ENCODE data around the gene SCUBE3. TPM values are rescaled to one million over a fixed set of nuclear protein-coding genes. Genes with fewer than 3 reads are reported as not detected.

SCUBE3 gene
- total and polyA plus RNA-seq, 2 of the 4 experiments (the other 2 are of a cell fraction), result 19.9 to 45.5 TPM

- Histone ChIP-seq H3K4ac (ENCODE audit: low read depth, low read length) (no peak overlapping the region), H3K14ac (replicated peaks; ENCODE audit: low read depth, low read length) (no peak overlapping the region), H3K56ac (ENCODE audit: extremely low read depth, insufficient read depth, low read length) (no peak overlapping the region), H4K91ac (ENCODE audit: insufficient read depth, low read depth, low read length) (no peak overlapping the region), H3K18ac (ENCODE audit: low read depth, low read length) (no peak overlapping the region), H4K8ac (ENCODE audit: low read depth in 2 of 2, low read length in 2 of 2) (no peak overlapping the region), H2AK9ac (replicated peaks; ENCODE audit: low read depth, low read length, poor library complexity) (no peak overlapping the region), H4K5ac (ENCODE audit: low read depth, low read length) (no peak overlapping the region), H3K4me2 (ENCODE audit: low read depth, low read length) (no peak overlapping the region), H2BK20ac (ENCODE audit: low read depth, low read length) (no peak overlapping the region), H2BK5ac (ENCODE audit: low read depth, low read length, poor library complexity, severe bottlenecking) (no peak overlapping the region), H3K4me1 (ENCODE audit: control insufficient read depth, insufficient read depth, low read length) (peaks cover 4% of the 10 kb centered on the region; the same call in 1 of the 2 replicates), H3K27ac (ENCODE audit: insufficient read depth, low read length) (no peak overlapping the region), H3K9me1 (ENCODE audit: insufficient read depth, low read length) (peaks cover 4% of the 10 kb centered on the region; the same call in 1 of the 2 replicates), H2BK15ac (ENCODE audit: low read depth, low read length) (no peak overlapping the region), H3K79me1 (ENCODE audit: low read depth in 1 of 2, low read length in 2 of 2) (no peaks in the 10 kb centered on the region), H3K9ac (ENCODE audit: low read depth, low read length) (no peak overlapping the region), H3K23ac (ENCODE audit: low read depth, low read length) (no peak overlapping the region), H3K36me3 (ENCODE audit: control insufficient read depth, insufficient read depth, low read length) (peaks cover 57% of the 10 kb centered on the region), H2AK5ac (ENCODE audit: low read depth, low read length) (no peak overlapping the region), H2AFZ (replicated peaks; ENCODE audit: low read length, poor library complexity) (no peak overlapping the region), H3K27me3 (ENCODE audit: control insufficient read depth, insufficient read depth, low read length) (no peaks in the 10 kb centered on the region), H4K20me1 (ENCODE audit: insufficient read depth, low read length) (no peaks in the 10 kb centered on the region), H2BK120ac (ENCODE audit: low read depth, low read length) (no peak overlapping the region), H3K9me3 (ENCODE audit: control insufficient read depth, insufficient read depth, low read length) (no peaks in the 10 kb centered on the region), H3K4me3 (ENCODE audit: insufficient read depth, low read depth, low read length) (no peak overlapping the region)
- ChIA-PET POLR2A (ENCODE audit: unreplicated experiment) (no interaction called here), CTCF (interaction anchor here (1.2 to 1.3 kb wide), 2 partner anchors 21 to 33 kb away, joined by 3 read pairs; no protein-coding TSS in a partner anchor)
- ATAC-seq (ENCODE audit: low read depth) (peak; percentile 49), DNase-seq (peak; percentile 38)
- 72% methylated on average over 5 of the region's 10 CpGs; no CpG with 5 or more reads in 1 of the 2 experiments for WGBS, 2 experiments (ENCODE audit: extremely low coverage in 2 of 2, insufficient read length in 1 of 2)
- TF ChIP-seq RCOR1 (IDR thresholded peaks at IDR 0.05; ENCODE audit: insufficient replicate concordance, low read length) (no peak), FOS (IDR thresholded peaks at IDR 0.05; ENCODE audit: low read depth, low read length) (no peak), NFE2L2 (IDR thresholded peaks at IDR 0.05; ENCODE audit: low read depth, low read length) (no peak), RFX5 (IDR thresholded peaks at IDR 0.05; ENCODE audit: low read depth, low read length) (no peak), CTCF (conservative IDR thresholded peaks at IDR 0.05; ENCODE audit: low read depth, low read length) (peak; percentile 63), SMC3 (IDR thresholded peaks at IDR 0.05; ENCODE audit: low read depth, low read length) (peak; percentile 47; the same call in 1 of the 2 replicates), MAZ (IDR thresholded peaks at IDR 0.05; ENCODE audit: borderline replicate concordance, low read depth, low read length) (no peak), POLR2A (IDR thresholded peaks at IDR 0.05; ENCODE audit: low read depth, low read length) (no peak), ELK1 (IDR thresholded peaks at IDR 0.05; ENCODE audit: borderline replicate concordance, low read depth, low read length) (no peak), CHD1 (IDR thresholded peaks at IDR 0.05; ENCODE audit: low read depth, low read length) (no peak), MXI1 (IDR thresholded peaks at IDR 0.05; ENCODE audit: borderline replicate concordance, low read depth, low read length) (no peak), MAFK (IDR thresholded peaks at IDR 0.05; ENCODE audit: low read depth, low read length) (no peak), CEBPB (IDR thresholded peaks at IDR 0.05; ENCODE audit: low read depth, low read length) (no peak), RAD21 (IDR thresholded peaks at IDR 0.05; ENCODE audit: low read length) (peak; percentile 71), USF2 (IDR thresholded peaks at IDR 0.05; ENCODE audit: low read depth, low read length) (no peak)
- in situ Hi-C loops (cut with MboI; ENCODE audit: low sequenced_read_pairs), result no loop called here
- BruUV-seq (replicated peaks), result no TSS peak
- dilution Hi-C loops (cut with HindIII; ENCODE audit: low sequenced_read_pairs, unreplicated experiment), result no loop called here
- intact Hi-C loops (cut with micrococcal nuclease), result no loop called here
Measured at GRCh38 chr6:35294308-35294945, 80.7 kb downstream of the SCUBE3 start.

All from IMR-90 (cell line).